Osteoblast (primary cell): ENCODE data around the gene TTC13. TPM values are rescaled to one million over a fixed set of nuclear protein-coding genes. Genes with fewer than 3 reads are reported as not detected.

ENCODE experiments used
- DNase-seq: peaks from one replicate; pipeline ENCODE4 v3.0.0; 2011; ENCODE audit warnings: low spot score, mixed read lengths; ENCODE audit not compliant: insufficient read length; ENCODE audit errors: missing footprints
- H2AFZ ChIP-seq: 2 replicates; pipeline ENCODE4 v1.6.0; 2011; ENCODE audit warnings: mild to moderate bottlenecking, low read length
- H3K27ac ChIP-seq: 2 replicates; pipeline ENCODE4 v1.5.1; 2011; ENCODE audit warnings: mild to moderate bottlenecking, low read depth, low read length, moderate library complexity
- H3K27me3 ChIP-seq: 2 replicates; pipeline ENCODE4 v1.6.0; 2012; ENCODE audit warnings: mild to moderate bottlenecking, control low read depth, inconsistent platforms, low read length, moderate library complexity; ENCODE audit not compliant: insufficient read depth
- H3K36me3 ChIP-seq: 2 replicates; pipeline ENCODE4 v1.5.1; 2011; ENCODE audit warnings: mild to moderate bottlenecking, low read length, control low read depth, moderate library complexity; ENCODE audit not compliant: insufficient read depth
- H3K4me1 ChIP-seq: 2 replicates; pipeline ENCODE4 v1.5.1; 2011; ENCODE audit warnings: mild to moderate bottlenecking, low read length, control low read depth, moderate library complexity; ENCODE audit not compliant: insufficient read depth
- H3K4me2 ChIP-seq: 2 replicates; pipeline ENCODE4 v1.6.0; 2011; ENCODE audit warnings: mild to moderate bottlenecking, low read length; ENCODE audit not compliant: insufficient read depth
- H3K4me3 ChIP-seq: fragments of 200-600 bp; sonication (generic); 3 replicates; pipeline ENCODE4 v1.5.1; 2012; ENCODE audit warnings: mild to moderate bottlenecking, low read length, inconsistent platforms; ENCODE audit not compliant: insufficient read depth
- H3K79me2 ChIP-seq: 2 replicates; pipeline ENCODE4 v1.6.0; 2012; ENCODE audit warnings: mild to moderate bottlenecking, low read length, control low read depth, inconsistent platforms; ENCODE audit not compliant: insufficient read depth
- H3K9me3 ChIP-seq: 2 replicates; pipeline ENCODE4 v1.5.1; 2011; ENCODE audit warnings: low read depth, low read length, control low read depth
- H4K20me1 ChIP-seq: 2 replicates; pipeline ENCODE4 v1.6.0; 2012; ENCODE audit warnings: mild to moderate bottlenecking, low read length, control low read depth; ENCODE audit not compliant: insufficient read depth
- total RNA-seq: library from RNA; depleted of rRNA; stranded (reverse); fragments of >200 nt; gene quantifications from 2 replicates; pipeline ENCODE4 v1.2.3, GENCODE V29; 2012
- TF ChIP-seq, protein P1 (sequence below): IDR thresholded peaks from 2 replicates; pipeline ENCODE4 v1.5.1; 2011; ENCODE audit warnings: mild to moderate bottlenecking, low read depth, low read length, moderate library complexity; ENCODE audit errors: extremely low read depth

TTC13 gene
- total RNA-seq, 1 donor = 15.9 TPM

DNA sequence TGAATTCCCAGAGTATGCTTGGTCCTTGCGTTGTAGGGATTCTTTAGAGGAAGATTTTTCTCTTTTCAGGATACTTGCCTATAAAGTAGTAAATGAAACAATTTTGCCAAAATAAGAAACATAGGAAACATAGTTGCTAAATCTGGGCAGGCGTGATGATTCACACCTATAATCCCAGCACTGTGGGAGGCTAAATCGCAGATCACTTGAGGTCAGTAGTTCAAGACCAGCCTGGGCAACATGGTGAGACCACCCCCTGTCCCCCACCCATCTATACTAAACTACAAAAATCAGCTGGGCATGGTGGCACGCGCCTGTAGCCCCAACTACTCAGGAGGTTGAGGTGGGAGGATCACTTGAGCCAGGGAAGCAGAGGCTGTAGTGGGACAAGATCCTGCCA lies 5.2 kb upstream of the TTC13 start:
- no peak overlapping the region for H3K4me2 ChIP-seq
- H3K79me2 ChIP-seq = peaks cover 49% of the 10 kb centered on the region
- H3K36me3 ChIP-seq = no peaks in the 10 kb centered on the region
- DNase-seq = no peak
- peaks cover 29% of the 10 kb centered on the region for H3K4me1 ChIP-seq
- H2AFZ ChIP-seq = no peak overlapping the region
- H3K9me3 ChIP-seq = no peaks in the 10 kb centered on the region
- H4K20me1 ChIP-seq = peaks cover 18% of the 10 kb centered on the region
- H3K4me3 ChIP-seq = no peak overlapping the region
- no peaks in the 10 kb centered on the region for H3K27me3 ChIP-seq
- no peak overlapping the region for H3K27ac ChIP-seq
- TF ChIP-seq, protein P1, sequence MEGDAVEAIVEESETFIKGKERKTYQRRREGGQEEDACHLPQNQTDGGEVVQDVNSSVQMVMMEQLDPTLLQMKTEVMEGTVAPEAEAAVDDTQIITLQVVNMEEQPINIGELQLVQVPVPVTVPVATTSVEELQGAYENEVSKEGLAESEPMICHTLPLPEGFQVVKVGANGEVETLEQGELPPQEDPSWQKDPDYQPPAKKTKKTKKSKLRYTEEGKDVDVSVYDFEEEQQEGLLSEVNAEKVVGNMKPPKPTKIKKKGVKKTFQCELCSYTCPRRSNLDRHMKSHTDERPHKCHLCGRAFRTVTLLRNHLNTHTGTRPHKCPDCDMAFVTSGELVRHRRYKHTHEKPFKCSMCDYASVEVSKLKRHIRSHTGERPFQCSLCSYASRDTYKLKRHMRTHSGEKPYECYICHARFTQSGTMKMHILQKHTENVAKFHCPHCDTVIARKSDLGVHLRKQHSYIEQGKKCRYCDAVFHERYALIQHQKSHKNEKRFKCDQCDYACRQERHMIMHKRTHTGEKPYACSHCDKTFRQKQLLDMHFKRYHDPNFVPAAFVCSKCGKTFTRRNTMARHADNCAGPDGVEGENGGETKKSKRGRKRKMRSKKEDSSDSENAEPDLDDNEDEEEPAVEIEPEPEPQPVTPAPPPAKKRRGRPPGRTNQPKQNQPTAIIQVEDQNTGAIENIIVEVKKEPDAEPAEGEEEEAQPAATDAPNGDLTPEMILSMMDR = no peak

DNA sequence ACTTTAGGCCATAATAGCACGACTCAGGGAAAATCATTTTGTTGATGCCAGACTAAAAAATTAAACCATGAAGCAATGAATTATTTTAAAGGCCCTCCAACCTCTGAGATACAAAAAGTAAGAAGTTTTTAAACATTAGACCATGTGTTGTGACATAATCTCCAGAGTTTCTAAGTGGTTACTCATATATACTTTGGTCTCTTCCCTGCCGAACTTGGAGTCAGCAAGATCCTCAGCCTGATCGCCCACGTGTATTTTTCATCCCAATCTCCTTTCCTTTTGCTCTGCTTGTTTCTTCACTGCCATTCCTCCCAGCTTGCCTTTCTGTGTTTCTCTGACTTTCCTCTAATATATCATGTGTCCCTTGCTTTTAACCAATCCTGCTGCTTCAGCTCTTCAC lies 4.0 kb upstream of the TTC13 start:
- no peaks in the 10 kb centered on the region for H3K27me3 ChIP-seq
- TF ChIP-seq, protein P1 = no peak
- peak overlapping the region; percentile 16 for H3K27ac ChIP-seq
- peaks cover 54% of the 10 kb centered on the region for H3K79me2 ChIP-seq
- H3K4me1 ChIP-seq = peaks cover 30% of the 10 kb centered on the region
- peak overlapping the region; percentile 5 for H3K4me2 ChIP-seq
- no peak overlapping the region for H3K4me3 ChIP-seq
- no peaks in the 10 kb centered on the region for H3K36me3 ChIP-seq
- DNase-seq = peak; percentile 62
- H2AFZ ChIP-seq = no peak overlapping the region
- H3K9me3 ChIP-seq = no peaks in the 10 kb centered on the region
- peaks cover 18% of the 10 kb centered on the region for H4K20me1 ChIP-seq

DNA sequence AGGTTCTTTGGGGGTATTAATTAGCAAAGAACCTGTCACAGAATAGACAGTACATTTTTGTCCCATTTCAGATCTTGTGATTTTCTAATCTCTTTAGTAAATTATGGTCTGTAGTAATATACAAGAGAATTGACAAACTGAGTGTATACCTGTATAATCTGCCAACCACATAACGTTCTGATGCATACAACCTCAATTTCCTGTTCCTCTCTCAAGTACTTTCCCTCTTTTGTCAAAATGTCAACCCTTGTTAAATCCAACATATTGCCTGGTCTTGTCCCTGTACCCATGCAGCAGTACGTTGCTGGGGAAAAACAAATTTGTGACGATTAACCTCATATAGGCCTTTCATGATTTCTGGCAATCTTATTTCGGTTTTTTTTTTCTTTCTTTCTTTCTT lies 1.3 kb upstream of the TTC13 start:
- peak overlapping the region; percentile 97 for H3K4me3 ChIP-seq
- H4K20me1 ChIP-seq = peaks cover 9% of the 10 kb centered on the region
- peaks cover 4% of the 10 kb centered on the region for H3K36me3 ChIP-seq
- peak overlapping the region; percentile 82 for H3K4me2 ChIP-seq
- no peaks in the 10 kb centered on the region for H3K9me3 ChIP-seq
- peaks cover 23% of the 10 kb centered on the region for H3K4me1 ChIP-seq
- no peaks in the 10 kb centered on the region for H3K27me3 ChIP-seq
- no peak overlapping the region for H2AFZ ChIP-seq
- DNase-seq = no peak
- peaks cover 58% of the 10 kb centered on the region for H3K79me2 ChIP-seq
- H3K27ac ChIP-seq = peak overlapping the region; percentile 68
- TF ChIP-seq, protein P1 = no peak

DNA sequence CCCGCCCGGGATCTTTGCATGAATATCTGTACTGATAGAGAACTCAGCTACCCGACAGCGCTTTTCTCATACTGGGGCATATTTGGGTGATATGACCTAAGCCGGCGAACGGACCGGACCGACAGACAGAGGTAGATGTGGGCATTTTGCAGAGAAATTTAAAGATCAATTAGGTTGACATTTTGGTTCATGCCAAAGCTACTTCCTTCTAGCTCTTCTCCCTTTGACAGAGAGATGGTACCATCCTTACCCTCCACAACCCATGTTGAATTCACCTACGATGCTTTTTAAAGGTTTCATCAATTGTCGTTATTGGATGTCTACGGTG lies 692 bp upstream of the TTC13 start:
- H3K27ac ChIP-seq = peak overlapping the region; percentile 68
- H2AFZ ChIP-seq = peak overlapping the region; percentile 99
- TF ChIP-seq, protein P1 = no peak
- peak overlapping the region; percentile 97 for H3K4me3 ChIP-seq
- H3K4me2 ChIP-seq = peak overlapping the region; percentile 82
- peak; percentile 46 for DNase-seq
- H4K20me1 ChIP-seq = peaks cover 9% of the 10 kb centered on the region
- peaks cover 4% of the 10 kb centered on the region for H3K36me3 ChIP-seq
- peaks cover 23% of the 10 kb centered on the region for H3K4me1 ChIP-seq
- peaks cover 59% of the 10 kb centered on the region for H3K79me2 ChIP-seq
- no peaks in the 10 kb centered on the region for H3K27me3 ChIP-seq
- no peaks in the 10 kb centered on the region for H3K9me3 ChIP-seq
